Gastrocnemius medialis (tissue), 4 donors: Measurements from ENCODE around the gene UTP20. TPM values are rescaled to one million over a fixed set of nuclear protein-coding genes. Genes with fewer than 3 reads are reported as not detected.

Experiments
- ATAC-seq, 2 donors: fragments of 150-250 bp; one replicate each; pipeline ENCODE4 v1.9.1; 2016
- DNase-seq, 2 donors: peaks; one replicate each; pipeline ENCODE4 v3.0.0-alpha.2; 2019
- H3K27ac ChIP-seq, 4 donors: fragments of 200-600 bp; sonication (generic); 1 replicate in 1 of 4; 2 replicates in 3 of 4; pipeline ENCODE4 v1.5.1; 2016 to 2018; ENCODE audit warnings: mild to moderate bottlenecking in 2 of 4, moderate library complexity in 1 of 4
- H3K27me3 ChIP-seq, 3 donors: fragments of 200-600 bp; sonication (generic) in 2 of 3; 1 replicate in 1 of 3; 2 replicates in 2 of 3; pipeline versions ENCODE4 v1.5.1 to v1.6.0; 2016 to 2019; ENCODE audit warnings: mild to moderate bottlenecking in 1 of 3, moderate library complexity in 1 of 3
- H3K36me3 ChIP-seq, 2 donors: fragments of 200-600 bp; sonication (generic) in 1 of 2; one replicate each; pipeline ENCODE4 v1.5.1; 2017 to 2018
- H3K4me1 ChIP-seq, 2 donors: fragments of 200-600 bp; sonication (generic) in 1 of 2; one replicate each; pipeline ENCODE4 v1.5.1; 2016 to 2017; ENCODE audit warnings: mild to moderate bottlenecking in 2 of 2
- H3K4me3 ChIP-seq, 4 donors: fragments of 200-600 bp; sonication (generic) in 3 of 4; 1 replicate in 1 of 4; 2 replicates in 3 of 4; pipeline ENCODE4 v1.5.1; 2016 to 2019; ENCODE audit warnings: mild to moderate bottlenecking in 2 of 4
- H3K9me3 ChIP-seq, 3 donors: fragments of 200-600 bp; sonication (generic) in 2 of 3; 1 replicate in 1 of 3; 2 replicates in 2 of 3; pipeline ENCODE4 v1.5.1; 2016 to 2019
- CTCF ChIP-seq, 5 experiments: fragments of 450-650 bp in 3 of 5; fragments of 200-600 bp in 2 of 5; sonication (generic) in 2 of 5; IDR thresholded peaks in 4 of 5; conservative IDR thresholded peaks in 1 of 5; 1 replicate in 4 of 5; 2 replicates in 1 of 5; pipeline ENCODE4 v1.5.1; 2016 to 2019; ENCODE audit warnings: antibody characterized with exemption in 5 of 5, mild to moderate bottlenecking in 3 of 5, moderate library complexity in 3 of 5
- POLR2A ChIP-seq, 2 donors: fragments of 450-650 bp; IDR thresholded peaks; one replicate each; pipeline ENCODE4 v1.6.1; 2017; ENCODE audit warnings: antibody characterized with exemption in 2 of 2, mild to moderate bottlenecking in 2 of 2, moderate library complexity in 2 of 2
- in situ Hi-C, 4 donors: fragments of 200-750 bp; cut with MboI; loops; one replicate each; pipeline versions ENCODE4 v1.15.0 to v1.8.0; 2017; ENCODE audit warnings: low sequenced_read_pairs in 4 of 4
- intact Hi-C: fragments of 100-400 bp; cut with DNase I; formaldehyde crosslinking; loops from one replicate; pipeline ENCODE4 v1.15.1; 2023; ENCODE audit warnings: low total_unique reads
- total RNA-seq, 4 donors: library from RNA; depleted of rRNA; stranded (reverse); fragments of >200 nt; gene quantifications; one replicate each; pipeline versions ENCODE4 v1.1.0 to v1.2.3, GENCODE V29; 2016

The UTP20 gene
- total RNA-seq, 4 donors from 2014 or later: 5.9 to 15.5 (median 10.3) TPM

DNA sequence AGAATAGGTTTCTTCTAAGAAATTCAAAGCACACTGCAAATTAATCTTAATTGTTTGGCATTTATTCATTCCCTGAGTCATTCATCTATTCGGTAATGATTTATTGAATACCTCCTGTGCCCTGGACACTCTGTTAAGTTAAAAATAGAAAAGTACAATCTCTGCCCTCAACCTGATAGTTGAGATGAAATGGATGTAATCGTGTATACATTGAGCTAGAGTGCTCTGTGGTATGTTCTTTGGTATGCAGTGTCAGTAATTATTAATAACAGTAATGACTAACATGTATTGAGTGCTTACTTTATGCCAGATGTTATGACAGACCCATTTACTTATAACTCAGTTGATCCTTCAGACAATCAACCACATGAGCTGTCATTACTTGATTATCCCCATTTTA, 47.6 kb downstream of the UTP20 start:
- in situ Hi-C loops (no loop called here), intact Hi-C loops (no loop called here)
- Histone ChIP-seq H3K36me3 (peaks cover 0 to 40% of the 10 kb centered on the region in 2 donors), H3K9me3 (no peaks in the 10 kb centered on the region), H3K4me3 (no peak overlapping the region), H3K27me3 (no peaks in the 10 kb centered on the region), H3K27ac (no peak overlapping the region), H3K4me1 (peaks cover 0 to 5% of the 10 kb centered on the region in 2 donors)
- no peak for TF ChIP-seq CTCF (IDR thresholded peaks at IDR 0.05 in 4 of 5, conservative IDR thresholded peaks at IDR 0.05 in 1 of 5)
- no peak for TF ChIP-seq POLR2A (IDR thresholded peaks at IDR 0.05)
- ATAC-seq (no peak), DNase-seq (no peak)

DNA sequence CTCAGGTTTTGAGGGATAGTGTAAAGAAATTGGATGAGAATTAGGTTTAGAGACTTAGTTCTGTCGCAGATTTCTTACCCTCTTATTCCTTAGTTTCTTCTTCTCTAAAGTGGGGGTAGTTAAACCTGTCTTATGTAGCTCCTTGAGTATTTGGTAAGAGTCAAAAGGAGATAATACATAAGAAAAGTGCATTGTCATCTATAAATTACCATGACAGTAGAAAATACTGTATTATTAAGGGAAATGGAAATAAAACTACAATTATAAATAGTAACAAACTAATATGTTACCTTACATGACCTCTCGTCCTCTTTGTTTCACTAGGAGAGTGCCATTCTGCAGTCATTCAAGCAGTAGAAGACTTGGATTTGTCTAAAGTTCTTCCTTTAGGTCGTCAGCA, 49.0 kb downstream of the UTP20 start:
- Histone ChIP-seq H3K9me3 (no peaks in the 10 kb centered on the region), H3K27me3 (no peaks in the 10 kb centered on the region), H3K4me1 (peaks cover 0 to 5% of the 10 kb centered on the region in 2 donors), H3K4me3 (no peak overlapping the region), H3K36me3 (peaks cover 0 to 51% of the 10 kb centered on the region in 2 donors), H3K27ac (no peak overlapping the region)
- in situ Hi-C loops (no loop called here), intact Hi-C loops (no loop called here)
- DNase-seq (no peak), ATAC-seq (no peak)
- TF ChIP-seq CTCF (IDR thresholded peaks at IDR 0.05 in 4 of 5, conservative IDR thresholded peaks at IDR 0.05 in 1 of 5) (no peak), POLR2A (IDR thresholded peaks at IDR 0.05) (no peak)

- no peaks in the 10 kb centered on the region for H3K27me3 ChIP-seq
- no peak overlapping the region for H3K27ac ChIP-seq
- H3K9me3 ChIP-seq: no peaks in the 10 kb centered on the region
- H3K4me3 ChIP-seq: no peak overlapping the region
- ATAC-seq (no peak), DNase-seq (no peak)
- TF ChIP-seq CTCF (IDR thresholded peaks at IDR 0.05 in 4 of 5, conservative IDR thresholded peaks at IDR 0.05 in 1 of 5) (no peak), POLR2A (IDR thresholded peaks at IDR 0.05) (no peak)
- H3K4me1 ChIP-seq: peaks cover 0 to 5% of the 10 kb centered on the region in 2 donors
- intact Hi-C loops (no loop called here), in situ Hi-C loops (no loop called here)
- peaks cover 0 to 67% of the 10 kb centered on the region in 2 donors for H3K36me3 ChIP-seq
Observed at GRCh38 chr12:101330631-101331030, 50.7 kb downstream of the UTP20 start.

DNA sequence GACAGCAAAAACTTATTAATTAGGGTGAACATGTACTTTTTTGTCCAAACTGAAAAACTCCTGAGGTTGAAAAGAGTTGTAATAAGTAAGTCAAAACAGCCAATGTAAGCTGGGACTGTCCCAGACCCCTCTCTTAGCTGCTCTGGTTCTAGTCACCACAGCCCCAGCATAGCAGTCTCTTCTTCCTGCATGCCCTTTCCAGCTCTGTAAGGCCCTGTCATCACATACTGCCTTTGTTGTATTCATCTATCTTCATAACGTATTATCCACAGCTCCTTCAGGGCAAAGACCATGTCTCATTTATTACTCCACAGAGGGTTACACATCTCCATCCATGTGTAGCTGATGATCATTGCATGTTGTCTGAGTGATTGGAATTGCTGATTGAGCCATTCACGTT, 56.5 kb downstream of the UTP20 start:
- Histone ChIP-seq H3K4me3 (no peak overlapping the region), H3K9me3 (no peaks in the 10 kb centered on the region), H3K27ac (no peak overlapping the region), H3K4me1 (no peaks in the 10 kb centered on the region), H3K36me3 (peaks cover 0 to 59% of the 10 kb centered on the region in 2 donors), H3K27me3 (no peaks in the 10 kb centered on the region)
- intact Hi-C loops (no loop called here), in situ Hi-C loops (no loop called here)
- ATAC-seq: no peak
- DNase-seq: no peak
- TF ChIP-seq CTCF (IDR thresholded peaks at IDR 0.05 in 4 of 5, conservative IDR thresholded peaks at IDR 0.05 in 1 of 5) (no peak), POLR2A (IDR thresholded peaks at IDR 0.05) (no peak)

DNA sequence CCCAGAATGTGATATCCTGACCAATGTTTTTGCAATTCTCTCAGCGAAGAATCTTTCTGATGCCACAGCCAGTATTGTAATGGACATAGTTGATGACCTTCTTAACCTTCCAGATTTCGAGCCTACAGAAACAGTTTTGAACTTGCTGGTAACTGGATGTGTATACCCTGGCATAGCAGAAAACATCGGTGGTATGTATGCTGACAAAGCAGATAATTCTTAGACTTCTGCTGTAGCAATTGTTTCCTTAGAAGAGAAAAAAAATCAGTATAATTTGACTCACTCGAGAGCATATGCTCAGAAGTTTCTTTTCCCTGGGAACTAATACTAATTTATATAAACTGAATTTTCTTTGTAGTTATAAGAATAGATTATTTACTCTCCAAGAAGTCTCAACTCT, 58.2 kb downstream of the UTP20 start:
- Histone ChIP-seq H3K4me3 (no peak overlapping the region), H3K27ac (no peak overlapping the region), H3K9me3 (no peaks in the 10 kb centered on the region), H3K36me3 (peaks cover 0 to 72% of the 10 kb centered on the region in 2 donors), H3K4me1 (no peaks in the 10 kb centered on the region), H3K27me3 (no peaks in the 10 kb centered on the region)
- DNase-seq (no peak), ATAC-seq (no peak)
- in situ Hi-C loops: no loop called here
- intact Hi-C loops: no loop called here
- TF ChIP-seq POLR2A (IDR thresholded peaks at IDR 0.05) (no peak), CTCF (IDR thresholded peaks at IDR 0.05 in 4 of 5, conservative IDR thresholded peaks at IDR 0.05 in 1 of 5) (no peak)
